ENCODE results near the gene SPTBN2. TPM values are rescaled to one million over a fixed set of nuclear protein-coding genes. Genes with fewer than 3 reads are reported as not detected.

The SPTBN2 gene
- total RNA-seq, 1 experiment from 2014 or later = 40.7 TPM

GRCh38 chr11:66752148-66752547, 23.1 kb upstream of the SPTBN2 start:
- Mint-ChIP-seq H3K27me3 (ENCODE audit: low read depth) (no peaks in the 10 kb centered on the region), H3K27ac (0 out of 2 replicates have a peak overlapping the region, but pooled peaks have one; percentile 20), H3K4me1 (no peaks in the 10 kb centered on the region), H3K36me3 (no peaks in the 10 kb centered on the region), H3K4me3 (no peak overlapping the region), H3K9me3 (no peaks in the 10 kb centered on the region)
- POLR2A ChIA-PET = interaction anchor here (0.7 kb wide), 1 partner anchor 406 kb away, joined by 6 read pairs; no protein-coding TSS in a partner anchor
- ATAC-seq (no peak), DNase-seq (ENCODE audit: low spot score) (no peak)
- TF ChIP-seq AFF4 (CRISPR knock-in tag; IDR thresholded peaks at IDR 0.05; ENCODE audit: borderline replicate concordance) = no peak
- TF ChIP-seq, protein P1, sequence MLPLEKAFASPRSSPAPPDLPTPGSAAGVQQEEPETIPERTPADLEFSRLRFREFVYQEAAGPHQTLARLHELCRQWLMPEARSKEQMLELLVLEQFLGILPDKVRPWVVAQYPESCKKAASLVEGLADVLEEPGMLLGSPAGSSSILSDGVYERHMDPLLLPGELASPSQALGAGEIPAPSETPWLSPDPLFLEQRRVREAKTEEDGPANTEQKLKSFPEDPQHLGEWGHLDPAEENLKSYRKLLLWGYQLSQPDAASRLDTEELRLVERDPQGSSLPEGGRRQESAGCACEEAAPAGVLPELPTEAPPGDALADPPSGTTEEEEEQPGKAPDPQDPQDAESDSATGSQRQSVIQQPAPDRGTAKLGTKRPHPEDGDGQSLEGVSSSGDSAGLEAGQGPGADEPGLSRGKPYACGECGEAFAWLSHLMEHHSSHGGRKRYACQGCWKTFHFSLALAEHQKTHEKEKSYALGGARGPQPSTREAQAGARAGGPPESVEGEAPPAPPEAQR (CRISPR knock-in tag; IDR thresholded peaks at IDR 0.05) = no peak
- CTCF ChIA-PET = interaction anchor here (1.1 kb wide), 1 partner anchor 74 kb away, joined by 5 read pairs; the partner anchor contains the start of gene RBM4B

GRCh38 chr11:66749091-66749490, 20.1 kb upstream of the SPTBN2 start:
- ChIA-PET POLR2A (interaction anchor here (0.7 kb wide), 2 partner anchors 10 to 94 kb away, joined by 4 to 5 read pairs; no protein-coding TSS in a partner anchor), CTCF (no interaction called here)
- no peaks in the 10 kb centered on the region for H3K27me3 Mint-ChIP-seq (ENCODE audit: low read depth)
- H3K4me3 Mint-ChIP-seq = no peak overlapping the region
- DNase-seq (ENCODE audit: low spot score) = no peak
- H3K4me1 Mint-ChIP-seq = peaks cover 6% of the 10 kb centered on the region; the same call in 1 of the 2 replicates
- TF ChIP-seq NR3C1 (CRISPR knock-in tag; conservative IDR thresholded peaks at IDR 0.05; ENCODE audit: low read depth) (no peak), FOXJ3 (CRISPR knock-in tag; IDR thresholded peaks at IDR 0.05; ENCODE audit: borderline replicate concordance) (no peak)
- no peak for ATAC-seq
- peak overlapping the region; percentile 37; the same call in 1 of the 2 replicates for H3K27ac Mint-ChIP-seq
- no peaks in the 10 kb centered on the region for H3K9me3 Mint-ChIP-seq
- no peaks in the 10 kb centered on the region for H3K36me3 Mint-ChIP-seq

GRCh38 chr11:66747480-66747879, 18.5 kb upstream of the SPTBN2 start:
- DNase-seq (ENCODE audit: low spot score) (no peak), ATAC-seq (no peak)
- no peaks in the 10 kb centered on the region for H3K36me3 Mint-ChIP-seq
- CTCF ChIA-PET = no interaction called here
- peaks cover 6% of the 10 kb centered on the region; the same call in 1 of the 2 replicates for H3K4me1 Mint-ChIP-seq
- H3K27me3 Mint-ChIP-seq (ENCODE audit: low read depth) = peaks cover 6% of the 10 kb centered on the region
- TF ChIP-seq, protein P2, sequence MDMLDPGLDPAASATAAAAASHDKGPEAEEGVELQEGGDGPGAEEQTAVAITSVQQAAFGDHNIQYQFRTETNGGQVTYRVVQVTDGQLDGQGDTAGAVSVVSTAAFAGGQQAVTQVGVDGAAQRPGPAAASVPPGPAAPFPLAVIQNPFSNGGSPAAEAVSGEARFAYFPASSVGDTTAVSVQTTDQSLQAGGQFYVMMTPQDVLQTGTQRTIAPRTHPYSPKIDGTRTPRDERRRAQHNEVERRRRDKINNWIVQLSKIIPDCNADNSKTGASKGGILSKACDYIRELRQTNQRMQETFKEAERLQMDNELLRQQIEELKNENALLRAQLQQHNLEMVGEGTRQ (CRISPR knock-in tag; IDR thresholded peaks at IDR 0.05) = no peak
- TF ChIP-seq E2F4 (CRISPR knock-in tag; IDR thresholded peaks at IDR 0.05; ENCODE audit: borderline replicate concordance, low read depth) = no peak
- TF ChIP-seq, protein P3, sequence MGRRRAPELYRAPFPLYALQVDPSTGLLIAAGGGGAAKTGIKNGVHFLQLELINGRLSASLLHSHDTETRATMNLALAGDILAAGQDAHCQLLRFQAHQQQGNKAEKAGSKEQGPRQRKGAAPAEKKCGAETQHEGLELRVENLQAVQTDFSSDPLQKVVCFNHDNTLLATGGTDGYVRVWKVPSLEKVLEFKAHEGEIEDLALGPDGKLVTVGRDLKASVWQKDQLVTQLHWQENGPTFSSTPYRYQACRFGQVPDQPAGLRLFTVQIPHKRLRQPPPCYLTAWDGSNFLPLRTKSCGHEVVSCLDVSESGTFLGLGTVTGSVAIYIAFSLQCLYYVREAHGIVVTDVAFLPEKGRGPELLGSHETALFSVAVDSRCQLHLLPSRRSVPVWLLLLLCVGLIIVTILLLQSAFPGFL (CRISPR knock-in tag; IDR thresholded peaks at IDR 0.05; ENCODE audit: borderline replicate concordance) = no peak
- TF ChIP-seq AFF4 (CRISPR knock-in tag; IDR thresholded peaks at IDR 0.05; ENCODE audit: borderline replicate concordance) = no peak
- TF ChIP-seq SOX15 (CRISPR knock-in tag; IDR thresholded peaks at IDR 0.05) = no peak
- no peak for TF ChIP-seq MXD4 (CRISPR knock-in tag; IDR thresholded peaks at IDR 0.05; ENCODE audit: borderline replicate concordance)
- TF ChIP-seq TP53 (CRISPR knock-in tag; IDR thresholded peaks at IDR 0.05) = no peak
- TF ChIP-seq, protein P4, sequence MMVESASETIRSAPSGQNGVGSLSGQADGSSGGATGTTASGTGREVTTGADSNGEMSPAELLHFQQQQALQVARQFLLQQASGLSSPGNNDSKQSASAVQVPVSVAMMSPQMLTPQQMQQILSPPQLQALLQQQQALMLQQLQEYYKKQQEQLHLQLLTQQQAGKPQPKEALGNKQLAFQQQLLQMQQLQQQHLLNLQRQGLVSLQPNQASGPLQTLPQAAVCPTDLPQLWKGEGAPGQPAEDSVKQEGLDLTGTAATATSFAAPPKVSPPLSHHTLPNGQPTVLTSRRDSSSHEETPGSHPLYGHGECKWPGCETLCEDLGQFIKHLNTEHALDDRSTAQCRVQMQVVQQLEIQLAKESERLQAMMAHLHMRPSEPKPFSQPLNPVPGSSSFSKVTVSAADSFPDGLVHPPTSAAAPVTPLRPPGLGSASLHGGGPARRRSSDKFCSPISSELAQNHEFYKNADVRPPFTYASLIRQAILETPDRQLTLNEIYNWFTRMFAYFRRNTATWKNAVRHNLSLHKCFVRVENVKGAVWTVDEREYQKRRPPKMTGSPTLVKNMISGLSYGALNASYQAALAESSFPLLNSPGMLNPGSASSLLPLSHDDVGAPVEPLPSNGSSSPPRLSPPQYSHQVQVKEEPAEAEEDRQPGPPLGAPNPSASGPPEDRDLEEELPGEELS (CRISPR knock-in tag; IDR thresholded peaks at IDR 0.05) = no peak
- no peak overlapping the region for H3K27ac Mint-ChIP-seq
- POLR2A ChIA-PET = interaction anchor here (0.6 kb wide), 1 partner anchor 70 kb away, joined by 9 read pairs; the partner anchor contains the start of gene RBM4B
- no peak overlapping the region for H3K4me3 Mint-ChIP-seq
- no peaks in the 10 kb centered on the region for H3K9me3 Mint-ChIP-seq

Measured in WTC11 (cell line).